Liver (tissue), 2 donors: Measurements from ENCODE around the gene COL15A1.

Experiments
- RAD21 ChIP-seq, 2 donors: IDR thresholded peaks; 2 replicates each; pipeline ENCODE4 v1.6.1; 2016; ENCODE audit warnings: antibody characterized with exemption in 2 of 2, mild to moderate bottlenecking in 2 of 2
- REST ChIP-seq: IDR thresholded peaks from 2 replicates; pipeline ENCODE4 v1.6.1; 2016; ENCODE audit warnings: antibody characterized with exemption, mild to moderate bottlenecking
- SP1 ChIP-seq: IDR thresholded peaks from 2 replicates; pipeline ENCODE4 v1.6.1; 2018; ENCODE audit warnings: antibody characterized with exemption, mild to moderate bottlenecking
- ZBTB33 ChIP-seq: IDR thresholded peaks from 2 replicates; pipeline ENCODE4 v1.6.1; 2016; ENCODE audit warnings: antibody characterized with exemption
- donor health status: healthy.

GRCh38 chr9:98974994-98975712 is 31.4 kb downstream of the COL15A1 start:
- TF ChIP-seq REST (no peak), RAD21 (IDR thresholded peaks at IDR 0.05) (peak; percentile 80 to 90), ZBTB33 (no peak), SP1 (no peak)
